Loucy (cell line): ENCODE data around the gene MYCBP2.

Experiments
- EZH2phosphoT487 ChIP-seq: fragments of 200-600 bp; IDR thresholded peaks from 2 replicates; pipeline ENCODE4 v1.6.1; 2018; ENCODE audit warnings: antibody characterized with exemption, mild to moderate bottlenecking, moderate library complexity, borderline replicate concordance
- TF ChIP-seq, protein P1 (sequence below): fragments of 200-600 bp; sonication (generic); conservative IDR thresholded peaks from 2 replicates; pipeline ENCODE4 v1.5.1; 2014; ENCODE audit warnings: mild to moderate bottlenecking, antibody characterized with exemption, low read length

GRCh38 chr13:77298426-77298825, 28.5 kb downstream of the MYCBP2 start:
- TF ChIP-seq, protein P1, sequence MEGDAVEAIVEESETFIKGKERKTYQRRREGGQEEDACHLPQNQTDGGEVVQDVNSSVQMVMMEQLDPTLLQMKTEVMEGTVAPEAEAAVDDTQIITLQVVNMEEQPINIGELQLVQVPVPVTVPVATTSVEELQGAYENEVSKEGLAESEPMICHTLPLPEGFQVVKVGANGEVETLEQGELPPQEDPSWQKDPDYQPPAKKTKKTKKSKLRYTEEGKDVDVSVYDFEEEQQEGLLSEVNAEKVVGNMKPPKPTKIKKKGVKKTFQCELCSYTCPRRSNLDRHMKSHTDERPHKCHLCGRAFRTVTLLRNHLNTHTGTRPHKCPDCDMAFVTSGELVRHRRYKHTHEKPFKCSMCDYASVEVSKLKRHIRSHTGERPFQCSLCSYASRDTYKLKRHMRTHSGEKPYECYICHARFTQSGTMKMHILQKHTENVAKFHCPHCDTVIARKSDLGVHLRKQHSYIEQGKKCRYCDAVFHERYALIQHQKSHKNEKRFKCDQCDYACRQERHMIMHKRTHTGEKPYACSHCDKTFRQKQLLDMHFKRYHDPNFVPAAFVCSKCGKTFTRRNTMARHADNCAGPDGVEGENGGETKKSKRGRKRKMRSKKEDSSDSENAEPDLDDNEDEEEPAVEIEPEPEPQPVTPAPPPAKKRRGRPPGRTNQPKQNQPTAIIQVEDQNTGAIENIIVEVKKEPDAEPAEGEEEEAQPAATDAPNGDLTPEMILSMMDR: no peak
- TF ChIP-seq EZH2phosphoT487: no peak
